C4-2B (cell line): ENCODE results near the gene ZBED4.

Experiments
- H3K27ac ChIP-seq: fragments of 450-650 bp; 2 replicates; pipeline ENCODE4 v1.5.1; 2017
- CTCF ChIP-seq: fragments of 450-650 bp; conservative IDR thresholded peaks from 2 replicates; pipeline ENCODE4 v1.5.1; 2017; ENCODE audit warnings: mild to moderate bottlenecking
- ZFX ChIP-seq: fragments of 450-650 bp; IDR thresholded peaks from 2 replicates; pipeline ENCODE4 v1.6.1; 2017

Gene ZBED4

GRCh38 chr22:49934160-49934890 is 80.7 kb downstream of the ZBED4 start:
- TF ChIP-seq ZFX (no peak), CTCF (no peak)
- H3K27ac ChIP-seq = no peak overlapping the region

- H3K27ac ChIP-seq = no peak overlapping the region
- TF ChIP-seq CTCF (no peak), ZFX (no peak)
Measured at GRCh38 chr22:49934891-49935557, 81.4 kb downstream of the ZBED4 start.

- no peak for TF ChIP-seq ZFX
- no peak for TF ChIP-seq CTCF
Measured at GRCh38 chr22:49935561-49935960, 81.9 kb downstream of the ZBED4 start.

GRCh38 chr22:49936018-49936972 is 82.7 kb downstream of the ZBED4 start:
- H3K27ac ChIP-seq = no peak overlapping the region
- TF ChIP-seq ZFX (no peak), CTCF (no peak)

More at GRCh38 chr22:49935561-49935960, 81.9 kb downstream of the ZBED4 start:
- no peak overlapping the region for H3K27ac ChIP-seq

- TF ChIP-seq CTCF (no peak), ZFX (no peak)
- no peak overlapping the region for H3K27ac ChIP-seq
Measured at GRCh38 chr22:49936973-49937757, 83.5 kb downstream of the ZBED4 start.

- H3K27ac ChIP-seq = no peak overlapping the region
- TF ChIP-seq ZFX (no peak), CTCF (no peak)
Measured at GRCh38 chr22:49937758-49938564, 84.3 kb downstream of the ZBED4 start.
